SH-SY5Y (cell line): ENCODE results near the gene TRAP1.

Experiments used
- GATA2 ChIP-seq: IDR thresholded peaks from 2 replicates; pipeline ENCODE4 v1.6.1; 2011; ENCODE audit warnings: mild to moderate bottlenecking, low read depth, low read length
- GATA3 ChIP-seq: IDR thresholded peaks from 2 replicates; pipeline ENCODE4 v1.6.1; 2011; ENCODE audit warnings: low read depth, mild to moderate bottlenecking, low read length, moderate library complexity

DNA sequence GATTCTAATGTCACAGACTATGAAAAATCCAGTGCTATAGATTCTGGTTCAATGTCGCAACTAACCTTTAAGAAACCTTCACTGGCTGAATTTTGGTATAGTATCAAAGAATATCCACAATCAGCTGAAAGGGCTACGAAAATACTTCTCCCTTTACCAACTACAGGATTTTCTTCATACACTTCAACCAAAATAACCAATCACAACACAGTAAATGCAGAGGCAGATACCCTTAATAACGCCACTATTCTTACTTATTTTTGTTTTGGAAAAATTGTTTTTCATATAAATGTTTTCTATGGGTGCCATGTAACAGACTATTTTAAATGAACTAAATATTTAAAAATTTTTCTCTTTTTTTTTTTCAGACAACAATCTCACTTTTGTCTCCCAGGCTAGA, 48.9 kb upstream of the TRAP1 start:
- TF ChIP-seq GATA2: no peak
- no peak for TF ChIP-seq GATA3
